Progenitor cell of endocrine pancreas (in vitro differentiated cells): ENCODE data around the gene MYBPC2. TPM values are rescaled to one million over a fixed set of nuclear protein-coding genes. Genes with fewer than 3 reads are reported as not detected.

ENCODE experiments used
- DNase-seq: peaks from one replicate; pipeline ENCODE4 v3.0.0; 2021; ENCODE audit warnings: low spot score; ENCODE audit not compliant: unreplicated experiment
- H3K27ac Mint-ChIP-seq: 2 replicates; pipeline ENCODE4 v1.8.0; 2021; ENCODE audit warnings: mild to moderate bottlenecking, moderate library complexity, mixed read lengths
- H3K27me3 Mint-ChIP-seq: 2 replicates; pipeline ENCODE4 v1.8.0; 2021; ENCODE audit warnings: mixed read lengths
- H3K36me3 Mint-ChIP-seq: 2 replicates; pipeline ENCODE4 v1.8.0; 2022; ENCODE audit warnings: mixed read lengths; ENCODE audit not compliant: insufficient read depth
- H3K4me1 Mint-ChIP-seq: 2 replicates; pipeline ENCODE4 v1.8.0; 2021; ENCODE audit warnings: low read depth, mixed read lengths
- H3K4me3 Mint-ChIP-seq: 2 replicates; pipeline ENCODE4 v1.8.0; 2021; ENCODE audit warnings: low read depth, mild to moderate bottlenecking, moderate library complexity, mixed read lengths
- H3K9me3 Mint-ChIP-seq: 2 replicates; pipeline ENCODE4 v1.8.0; 2021; ENCODE audit warnings: low read depth, mixed read lengths
- total RNA-seq: library from RNA; stranded (reverse); gene quantifications from 2 replicates; pipeline ENCODE4 v1.2.1, GENCODE V29; 2021
- TF ChIP-seq, protein P1 (sequence below): fragments of 200-600 bp; sonication (generic); IDR thresholded peaks from one replicate; pipeline ENCODE4 v1.5.0; 2021; ENCODE audit warnings: antibody characterized with exemption, mild to moderate bottlenecking; ENCODE audit not compliant: unreplicated experiment

MYBPC2 gene
- total RNA-seq, 1 donor from 2014 or later, result 1.6 TPM

DNA sequence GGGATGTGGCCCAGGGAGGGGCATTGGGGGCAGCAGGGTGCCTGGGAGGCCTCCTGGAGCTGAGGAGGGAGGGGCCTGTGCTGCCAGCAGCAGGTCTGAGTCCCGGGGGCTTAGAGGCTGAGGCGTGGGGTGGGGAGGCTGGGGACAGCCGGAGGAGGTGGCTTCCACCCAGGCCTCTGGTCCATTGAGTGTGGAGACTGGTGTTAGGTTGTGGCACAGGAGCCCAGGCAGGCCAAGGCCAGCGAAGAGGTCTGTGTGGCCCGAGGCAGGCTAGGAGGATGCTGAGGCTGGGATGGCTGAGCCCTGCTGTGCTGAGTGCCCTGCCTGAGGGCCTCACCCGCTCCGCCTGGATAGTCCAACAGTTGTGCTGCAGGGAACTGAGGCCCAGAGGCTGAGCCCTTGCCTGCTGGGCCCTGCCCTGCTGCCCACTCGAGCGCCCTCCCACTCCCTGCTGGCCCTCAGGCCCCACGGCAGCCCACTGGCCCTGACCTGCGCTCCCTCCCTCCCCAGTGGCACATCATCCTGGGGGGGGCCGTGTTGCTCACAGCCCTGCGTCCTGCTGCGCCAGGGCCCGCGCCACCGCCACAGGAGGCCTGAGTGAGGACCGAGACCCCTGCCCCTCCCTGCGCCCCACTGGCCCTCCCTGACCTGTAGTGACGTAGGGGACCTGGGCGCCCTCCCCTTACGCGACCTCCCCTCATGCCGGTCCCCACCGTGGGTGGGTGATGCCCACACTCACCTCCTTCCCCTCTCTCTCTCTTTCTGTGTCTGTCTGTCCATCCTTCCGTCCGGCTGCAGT, 48.9 kb downstream of the MYBPC2 start:
- Mint-ChIP-seq H3K4me3 (no peak overlapping the region), H3K4me1 (peaks cover 9% of the 10 kb centered on the region), H3K36me3 (peaks cover 20% of the 10 kb centered on the region), H3K27me3 (no peaks in the 10 kb centered on the region), H3K9me3 (peaks cover under 1% of the 10 kb centered on the region), H3K27ac (no peak overlapping the region)
- TF ChIP-seq, protein P1, sequence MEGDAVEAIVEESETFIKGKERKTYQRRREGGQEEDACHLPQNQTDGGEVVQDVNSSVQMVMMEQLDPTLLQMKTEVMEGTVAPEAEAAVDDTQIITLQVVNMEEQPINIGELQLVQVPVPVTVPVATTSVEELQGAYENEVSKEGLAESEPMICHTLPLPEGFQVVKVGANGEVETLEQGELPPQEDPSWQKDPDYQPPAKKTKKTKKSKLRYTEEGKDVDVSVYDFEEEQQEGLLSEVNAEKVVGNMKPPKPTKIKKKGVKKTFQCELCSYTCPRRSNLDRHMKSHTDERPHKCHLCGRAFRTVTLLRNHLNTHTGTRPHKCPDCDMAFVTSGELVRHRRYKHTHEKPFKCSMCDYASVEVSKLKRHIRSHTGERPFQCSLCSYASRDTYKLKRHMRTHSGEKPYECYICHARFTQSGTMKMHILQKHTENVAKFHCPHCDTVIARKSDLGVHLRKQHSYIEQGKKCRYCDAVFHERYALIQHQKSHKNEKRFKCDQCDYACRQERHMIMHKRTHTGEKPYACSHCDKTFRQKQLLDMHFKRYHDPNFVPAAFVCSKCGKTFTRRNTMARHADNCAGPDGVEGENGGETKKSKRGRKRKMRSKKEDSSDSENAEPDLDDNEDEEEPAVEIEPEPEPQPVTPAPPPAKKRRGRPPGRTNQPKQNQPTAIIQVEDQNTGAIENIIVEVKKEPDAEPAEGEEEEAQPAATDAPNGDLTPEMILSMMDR, result no peak
- DNase-seq, result no peak

DNA sequence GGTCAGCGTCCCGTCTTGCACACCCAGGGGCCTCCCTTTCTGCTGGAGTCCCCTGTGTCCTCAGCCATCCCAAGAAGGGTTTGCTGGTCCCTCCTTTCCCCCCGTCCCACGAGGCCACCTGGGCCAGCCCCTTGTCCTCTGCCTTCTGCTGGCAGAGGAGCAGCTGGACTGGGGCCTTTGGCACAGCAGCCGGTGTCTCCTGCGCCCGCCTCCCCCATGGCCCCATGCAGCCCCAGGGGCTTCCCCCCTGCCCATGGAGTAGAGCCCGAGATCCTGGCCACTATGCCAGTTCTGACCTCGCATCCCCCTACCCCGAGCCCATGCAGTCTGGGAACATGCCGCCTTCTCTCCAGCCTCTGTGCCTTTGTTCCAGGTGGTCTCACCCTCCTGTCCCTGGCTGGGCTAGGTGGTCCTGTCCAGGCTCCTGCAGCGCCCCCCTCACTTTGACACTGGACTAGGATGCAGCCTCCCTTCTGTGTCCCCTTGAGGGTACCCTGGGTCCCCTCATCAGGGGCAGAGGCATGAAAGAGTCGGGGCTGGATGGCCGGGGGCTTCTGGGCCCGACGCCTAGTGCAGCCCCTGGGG, 49.7 kb downstream of the MYBPC2 start:
- Mint-ChIP-seq H3K9me3 (peaks cover 3% of the 10 kb centered on the region), H3K4me3 (no peak overlapping the region), H3K36me3 (peaks cover 23% of the 10 kb centered on the region), H3K27me3 (peaks cover 6% of the 10 kb centered on the region), H3K4me1 (peaks cover 5% of the 10 kb centered on the region), H3K27ac (no peak overlapping the region)
- DNase-seq, result no peak
- TF ChIP-seq, protein P1, result no peak

DNA sequence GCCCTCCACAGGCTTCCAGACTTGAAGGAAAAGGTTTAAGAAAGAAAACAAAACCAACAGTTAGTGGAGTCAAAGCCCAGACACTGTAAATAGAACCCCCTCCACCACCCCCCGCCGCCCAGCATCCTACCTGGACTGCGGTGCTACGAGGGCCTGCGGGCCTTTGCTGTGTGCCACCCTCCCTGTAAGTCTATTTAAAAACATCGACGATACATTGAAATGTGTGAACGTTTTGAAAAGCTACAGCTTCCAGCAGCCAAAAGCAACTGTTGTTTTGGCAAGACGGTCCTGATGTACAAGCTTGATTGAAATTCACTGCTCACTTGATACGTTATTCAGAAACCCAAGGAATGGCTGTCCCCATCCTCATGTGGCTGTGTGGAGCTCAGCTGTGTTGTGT, 50.2 kb downstream of the MYBPC2 start:
- DNase-seq, result no peak
- Mint-ChIP-seq H3K4me3 (no peak overlapping the region), H3K27ac (no peak overlapping the region), H3K27me3 (peaks cover 11% of the 10 kb centered on the region), H3K9me3 (peaks cover 3% of the 10 kb centered on the region), H3K36me3 (peaks cover 21% of the 10 kb centered on the region), H3K4me1 (no peaks in the 10 kb centered on the region)
- TF ChIP-seq, protein P1, result no peak

DNA sequence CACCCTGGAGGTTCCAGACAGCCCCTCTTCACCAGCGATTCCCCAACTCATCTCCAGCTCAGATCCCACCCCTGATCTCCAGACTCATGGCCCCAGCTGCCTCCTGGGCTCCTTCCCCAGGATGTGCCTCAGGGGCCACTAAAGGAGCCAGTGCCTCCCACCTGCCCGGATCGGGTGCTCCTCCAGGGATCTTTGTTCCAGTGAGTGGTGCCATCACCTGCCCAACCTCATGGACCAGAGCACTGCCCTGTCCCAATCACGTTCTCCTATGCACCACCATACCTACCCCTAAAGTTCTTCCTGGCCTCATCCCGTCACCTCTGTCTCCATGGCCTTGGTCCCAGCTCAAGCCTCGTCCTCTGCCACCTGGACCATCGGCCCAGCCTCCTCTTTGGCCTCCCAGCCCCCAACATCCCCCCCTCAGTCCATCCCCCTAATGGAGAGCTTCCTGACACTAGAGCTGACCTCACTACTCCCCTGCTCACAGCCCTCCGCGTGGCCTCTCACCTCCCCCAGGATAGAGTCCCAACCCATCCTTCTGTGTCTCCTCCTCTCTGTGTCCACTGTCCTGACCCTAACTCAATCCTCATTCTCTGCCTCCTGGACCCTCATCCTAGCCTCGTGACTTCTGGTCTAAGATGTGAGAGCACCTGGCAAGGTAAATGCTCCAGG, 52.7 kb downstream of the MYBPC2 start:
- H3K27me3 Mint-ChIP-seq, result peaks cover 30% of the 10 kb centered on the region
- H3K9me3 Mint-ChIP-seq, result peaks cover 3% of the 10 kb centered on the region
- H3K27ac Mint-ChIP-seq, result no peak overlapping the region
- no peak for DNase-seq
- no peaks in the 10 kb centered on the region for H3K4me1 Mint-ChIP-seq
- H3K36me3 Mint-ChIP-seq, result peaks cover 19% of the 10 kb centered on the region
- H3K4me3 Mint-ChIP-seq, result no peak overlapping the region
- TF ChIP-seq, protein P1, result no peak

DNA sequence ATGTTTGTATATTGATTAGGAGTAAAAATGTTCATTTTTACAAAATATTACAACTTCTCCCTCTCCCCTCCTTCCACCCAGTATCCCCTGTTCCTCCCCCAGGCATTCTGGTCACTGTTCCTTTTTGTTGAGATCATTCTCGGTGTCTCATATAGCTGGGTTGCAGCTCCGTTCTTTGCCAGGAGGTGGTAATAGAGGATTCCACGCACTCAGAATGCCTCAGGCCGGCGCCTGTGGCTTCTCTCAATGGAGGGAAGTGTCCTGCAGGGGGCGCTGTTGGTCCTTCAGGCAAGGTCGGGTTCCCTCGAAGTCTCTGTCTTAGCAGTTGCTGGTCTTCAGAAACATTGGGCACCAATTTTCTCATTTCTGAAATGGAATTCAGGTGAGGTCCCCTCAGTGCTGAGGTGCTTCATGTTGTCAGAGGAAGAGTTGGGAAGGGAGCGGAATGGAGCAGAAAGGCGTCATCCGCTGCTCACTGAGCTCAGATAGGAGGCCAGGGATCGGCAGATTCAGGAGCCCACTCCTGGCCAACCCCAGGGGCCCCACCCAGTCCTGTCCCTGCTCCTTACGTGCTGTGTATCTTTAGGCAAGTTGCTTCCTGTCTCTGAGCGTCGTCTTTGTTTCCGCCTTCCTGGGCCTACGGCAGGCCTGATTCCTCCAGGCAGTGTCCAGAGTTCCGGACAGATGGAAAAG, 54.3 kb downstream of the MYBPC2 start:
- peaks cover 45% of the 10 kb centered on the region for H3K27me3 Mint-ChIP-seq
- H3K9me3 Mint-ChIP-seq, result peaks cover 3% of the 10 kb centered on the region

More for the DNA sequence above, 54.3 kb downstream of the MYBPC2 start:
- Mint-ChIP-seq H3K27ac (no peak overlapping the region), H3K4me3 (no peak overlapping the region), H3K36me3 (peaks cover 16% of the 10 kb centered on the region), H3K4me1 (peaks cover 7% of the 10 kb centered on the region)
- TF ChIP-seq, protein P1, result peak; percentile 60
- DNase-seq, result no peak
